RWPE2 (cell line): ENCODE results near the gene HIVEP3.

Experiments used
- ATAC-seq: fragments of 200-7000 bp; cut with Tn5 transposase; 3 replicates; pipeline ENCODE4 v1.9.1; 2021; ENCODE audit warnings: low read depth
- DNase-seq: peaks from one replicate; pipeline ENCODE4 v3.0.0-alpha.2; 2020; ENCODE audit warnings: low spot score
- H3K27ac ChIP-seq: fragments of 450-650 bp; 2 replicates; pipeline ENCODE4 v1.5.1; 2017; ENCODE audit warnings: mild to moderate bottlenecking; ENCODE audit not compliant: poor library complexity, severe bottlenecking
- H3K27me3 ChIP-seq: fragments of 250-450 bp; sonication (Bioruptor Pico); 2 replicates; pipeline ENCODE4 v1.5.1; 2021; ENCODE audit warnings: mild to moderate bottlenecking, moderate library complexity; ENCODE audit not compliant: insufficient read depth, poor library complexity, severe bottlenecking
- H3K36me3 ChIP-seq: fragments of 250-450 bp; sonication (Bioruptor Pico); 2 replicates; pipeline ENCODE4 v1.5.1; 2020; ENCODE audit warnings: low read depth, mild to moderate bottlenecking, moderate library complexity
- H3K4me1 ChIP-seq: fragments of 250-450 bp; sonication (Bioruptor Pico); 2 replicates; pipeline ENCODE4 v1.5.1; 2021; ENCODE audit warnings: mild to moderate bottlenecking, moderate library complexity; ENCODE audit not compliant: insufficient read depth, poor library complexity, severe bottlenecking
- H3K4me3 ChIP-seq: fragments of 250-450 bp; sonication (Bioruptor Pico); 2 replicates; pipeline ENCODE4 v1.5.1; 2021; ENCODE audit warnings: mild to moderate bottlenecking, moderate library complexity; ENCODE audit not compliant: severe bottlenecking
- H3K9me3 ChIP-seq: fragments of 250-450 bp; sonication (Bioruptor Pico); 2 replicates; pipeline ENCODE4 v1.5.1; 2021; ENCODE audit warnings: mild to moderate bottlenecking, moderate library complexity; ENCODE audit not compliant: severe bottlenecking
- TF ChIP-seq, protein P1 (sequence below): fragments of 450-650 bp; IDR thresholded peaks from one replicate; pipeline ENCODE4 v1.5.1; 2017; ENCODE audit warnings: mild to moderate bottlenecking, moderate library complexity; ENCODE audit not compliant: poor library complexity, severe bottlenecking

The HIVEP3 gene

GRCh38 chr1:41476807-41477361 is 441.8 kb downstream of the HIVEP3 start:
- H3K4me3 ChIP-seq, result no peak overlapping the region
- H3K4me1 ChIP-seq, result peaks cover 11% of the 10 kb centered on the region

GRCh38 chr1:41475859-41476567 is 442.7 kb downstream of the HIVEP3 start:
- Histone ChIP-seq H3K4me3 (no peak overlapping the region), H3K9me3 (no peaks in the 10 kb centered on the region), H3K27ac (no peak overlapping the region), H3K4me1 (peaks cover 10% of the 10 kb centered on the region), H3K36me3 (no peaks in the 10 kb centered on the region), H3K27me3 (no peaks in the 10 kb centered on the region)
- no peak for DNase-seq
- TF ChIP-seq, protein P1, sequence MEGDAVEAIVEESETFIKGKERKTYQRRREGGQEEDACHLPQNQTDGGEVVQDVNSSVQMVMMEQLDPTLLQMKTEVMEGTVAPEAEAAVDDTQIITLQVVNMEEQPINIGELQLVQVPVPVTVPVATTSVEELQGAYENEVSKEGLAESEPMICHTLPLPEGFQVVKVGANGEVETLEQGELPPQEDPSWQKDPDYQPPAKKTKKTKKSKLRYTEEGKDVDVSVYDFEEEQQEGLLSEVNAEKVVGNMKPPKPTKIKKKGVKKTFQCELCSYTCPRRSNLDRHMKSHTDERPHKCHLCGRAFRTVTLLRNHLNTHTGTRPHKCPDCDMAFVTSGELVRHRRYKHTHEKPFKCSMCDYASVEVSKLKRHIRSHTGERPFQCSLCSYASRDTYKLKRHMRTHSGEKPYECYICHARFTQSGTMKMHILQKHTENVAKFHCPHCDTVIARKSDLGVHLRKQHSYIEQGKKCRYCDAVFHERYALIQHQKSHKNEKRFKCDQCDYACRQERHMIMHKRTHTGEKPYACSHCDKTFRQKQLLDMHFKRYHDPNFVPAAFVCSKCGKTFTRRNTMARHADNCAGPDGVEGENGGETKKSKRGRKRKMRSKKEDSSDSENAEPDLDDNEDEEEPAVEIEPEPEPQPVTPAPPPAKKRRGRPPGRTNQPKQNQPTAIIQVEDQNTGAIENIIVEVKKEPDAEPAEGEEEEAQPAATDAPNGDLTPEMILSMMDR, result no peak
- ATAC-seq, result no peak

More at GRCh38 chr1:41476807-41477361, 441.8 kb downstream of the HIVEP3 start:
- no peaks in the 10 kb centered on the region for H3K27me3 ChIP-seq
- no peak overlapping the region for H3K27ac ChIP-seq
- H3K9me3 ChIP-seq, result no peaks in the 10 kb centered on the region
- no peak for ATAC-seq
- no peak for DNase-seq
- TF ChIP-seq, protein P1, result no peak
- H3K36me3 ChIP-seq, result no peaks in the 10 kb centered on the region

- ATAC-seq, result no peak
- Histone ChIP-seq H3K9me3 (no peaks in the 10 kb centered on the region), H3K27ac (peak overlapping the region; percentile 20), H3K27me3 (no peaks in the 10 kb centered on the region), H3K36me3 (no peaks in the 10 kb centered on the region), H3K4me3 (no peak overlapping the region), H3K4me1 (peaks cover 10% of the 10 kb centered on the region)
- DNase-seq, result no peak
- TF ChIP-seq, protein P1, result no peak
These were observed 443.4 kb downstream of the HIVEP3 start for GRCh38 chr1:41475346-41475745.

DNA sequence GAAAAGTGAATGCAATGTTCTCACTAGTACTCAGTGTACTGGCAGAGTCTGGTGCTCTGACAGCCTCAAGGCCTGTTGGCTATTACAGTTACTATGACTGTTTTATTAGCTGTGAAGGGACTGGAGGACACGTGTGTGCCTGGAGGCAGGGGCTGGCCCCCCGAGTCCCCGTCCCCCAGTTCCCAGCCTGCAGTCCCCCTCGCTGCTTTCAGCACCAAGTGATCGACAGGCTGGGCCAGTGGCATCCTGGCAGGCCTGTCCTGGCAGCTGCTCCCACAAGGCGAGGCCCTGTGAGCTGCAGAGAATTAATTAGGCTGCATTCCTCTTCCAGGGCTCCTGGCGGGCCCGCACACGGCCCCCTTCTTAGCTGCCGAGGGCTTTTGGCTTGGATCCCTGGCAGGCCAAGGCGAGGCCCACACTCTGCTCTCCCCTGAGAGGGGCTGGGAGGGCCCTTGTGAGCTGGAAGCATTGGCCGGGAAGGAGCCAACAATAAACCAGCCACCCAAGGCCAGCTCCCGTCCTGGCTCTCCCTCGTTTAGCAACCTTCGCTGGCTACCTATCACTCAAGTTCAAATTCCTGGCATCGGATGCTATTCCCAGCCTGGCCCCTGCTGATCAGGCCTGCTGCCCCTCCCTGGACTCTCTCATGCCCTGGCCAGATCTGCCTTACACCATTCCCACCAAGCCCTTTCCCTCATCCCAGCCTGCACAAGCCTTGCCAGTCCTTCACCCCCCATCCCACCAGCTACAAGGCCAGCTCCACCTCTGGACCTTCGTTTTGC is 444.0 kb downstream of the HIVEP3 start:
- DNase-seq, result no peak
- peak overlapping the region; percentile 20 for H3K27ac ChIP-seq
- H3K9me3 ChIP-seq, result no peaks in the 10 kb centered on the region
- H3K4me3 ChIP-seq, result no peak overlapping the region
- peak; percentile 70 for ATAC-seq
- peaks cover 10% of the 10 kb centered on the region for H3K4me1 ChIP-seq
- H3K27me3 ChIP-seq, result no peaks in the 10 kb centered on the region
- TF ChIP-seq, protein P1, result no peak
- H3K36me3 ChIP-seq, result no peaks in the 10 kb centered on the region
